KMS-11 (cell line): Measurements from ENCODE around the gene CAPZB.

Experiments
- H2AFZ ChIP-seq: fragments of 200-600 bp; sonication (generic); 2 replicates; pipeline ENCODE4 v1.6.1; 2016; ENCODE audit warnings: antibody characterized with exemption, mixed run types, low read depth
- H3K27ac ChIP-seq: fragments of 200-600 bp; sonication (generic); 2 replicates; pipeline ENCODE4 v1.6.1; 2016; ENCODE audit warnings: mild to moderate bottlenecking, mixed run types
- H3K27me3 ChIP-seq: fragments of 200-600 bp; sonication (generic); 2 replicates; pipeline ENCODE4 v1.6.1; 2017; ENCODE audit warnings: mild to moderate bottlenecking, low read depth, mixed run types, moderate library complexity; ENCODE audit not compliant: insufficient read depth
- H3K36me3 ChIP-seq: fragments of 200-600 bp; sonication (generic); 2 replicates; pipeline ENCODE4 v1.6.1; 2017; ENCODE audit warnings: mild to moderate bottlenecking, mixed run types; ENCODE audit not compliant: insufficient read depth
- H3K4me1 ChIP-seq: fragments of 200-600 bp; sonication (generic); 2 replicates; pipeline ENCODE4 v1.6.1; 2016; ENCODE audit warnings: mild to moderate bottlenecking, low read depth, mixed run types; ENCODE audit not compliant: poor library complexity, severe bottlenecking
- H3K4me2 ChIP-seq: fragments of 200-600 bp; sonication (generic); 2 replicates; pipeline ENCODE4 v1.7.0; 2016; ENCODE audit warnings: mild to moderate bottlenecking, mixed run types
- H3K4me3 ChIP-seq: fragments of 200-600 bp; sonication (generic); IDR thresholded peaks from 2 replicates; pipeline ENCODE4 v1.6.1; 2017; ENCODE audit warnings: low read depth, low read length, mixed read lengths; ENCODE audit not compliant: insufficient read depth
- H3K79me2 ChIP-seq: fragments of 200-600 bp; sonication (generic); 2 replicates; pipeline ENCODE4 v1.6.1; 2016; ENCODE audit warnings: low read depth, mixed run types; ENCODE audit not compliant: insufficient read depth
- H3K9ac ChIP-seq: fragments of 200-600 bp; sonication (generic); 2 replicates; pipeline ENCODE4 v1.6.1; 2016; ENCODE audit warnings: mild to moderate bottlenecking, mixed run types
- H4K20me1 ChIP-seq: fragments of 200-600 bp; sonication (generic); 2 replicates; pipeline ENCODE4 v1.6.1; 2016; ENCODE audit warnings: mild to moderate bottlenecking, mixed run types; ENCODE audit not compliant: insufficient read depth
- TF ChIP-seq, protein P1 (sequence below): fragments of 200-600 bp; sonication (generic); conservative IDR thresholded peaks from 2 replicates; pipeline ENCODE4 v1.6.1; 2017; ENCODE audit warnings: low read depth, mild to moderate bottlenecking, antibody characterized with exemption, low read length, moderate library complexity, mixed read lengths

The CAPZB gene

DNA sequence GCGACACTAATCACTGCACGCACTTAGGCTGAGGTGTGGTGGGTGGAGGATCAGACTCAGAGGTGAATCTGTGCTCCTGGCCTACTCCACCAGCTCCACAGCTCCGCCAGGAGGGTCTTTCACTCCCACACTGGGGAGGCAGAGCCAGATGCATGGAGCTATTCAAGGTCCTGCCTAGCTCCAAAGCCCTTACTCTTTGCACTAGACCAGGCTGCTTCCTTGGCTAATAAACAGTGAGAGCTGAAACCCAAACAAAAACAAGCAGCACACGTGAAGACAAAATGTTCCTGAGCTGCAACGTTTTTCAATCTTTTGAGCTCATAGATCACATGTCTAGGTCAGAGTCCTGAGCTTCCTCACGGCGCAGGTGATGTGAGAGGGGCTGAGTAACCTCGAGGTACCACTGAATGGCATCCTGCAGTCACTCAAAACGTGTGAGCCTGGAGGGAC, 19.2 kb downstream of the CAPZB start:
- Histone ChIP-seq H3K36me3 (no peaks in the 10 kb centered on the region), H4K20me1 (no peaks in the 10 kb centered on the region), H3K27me3 (no peaks in the 10 kb centered on the region), H2AFZ (no peak overlapping the region), H3K4me2 (no peak overlapping the region), H3K27ac (no peak overlapping the region), H3K4me1 (no peaks in the 10 kb centered on the region), H3K79me2 (peaks cover 68% of the 10 kb centered on the region; the same call in 1 of the 2 replicates), H3K9ac (no peak overlapping the region), H3K4me3 (no peak overlapping the region)
- TF ChIP-seq, protein P1, sequence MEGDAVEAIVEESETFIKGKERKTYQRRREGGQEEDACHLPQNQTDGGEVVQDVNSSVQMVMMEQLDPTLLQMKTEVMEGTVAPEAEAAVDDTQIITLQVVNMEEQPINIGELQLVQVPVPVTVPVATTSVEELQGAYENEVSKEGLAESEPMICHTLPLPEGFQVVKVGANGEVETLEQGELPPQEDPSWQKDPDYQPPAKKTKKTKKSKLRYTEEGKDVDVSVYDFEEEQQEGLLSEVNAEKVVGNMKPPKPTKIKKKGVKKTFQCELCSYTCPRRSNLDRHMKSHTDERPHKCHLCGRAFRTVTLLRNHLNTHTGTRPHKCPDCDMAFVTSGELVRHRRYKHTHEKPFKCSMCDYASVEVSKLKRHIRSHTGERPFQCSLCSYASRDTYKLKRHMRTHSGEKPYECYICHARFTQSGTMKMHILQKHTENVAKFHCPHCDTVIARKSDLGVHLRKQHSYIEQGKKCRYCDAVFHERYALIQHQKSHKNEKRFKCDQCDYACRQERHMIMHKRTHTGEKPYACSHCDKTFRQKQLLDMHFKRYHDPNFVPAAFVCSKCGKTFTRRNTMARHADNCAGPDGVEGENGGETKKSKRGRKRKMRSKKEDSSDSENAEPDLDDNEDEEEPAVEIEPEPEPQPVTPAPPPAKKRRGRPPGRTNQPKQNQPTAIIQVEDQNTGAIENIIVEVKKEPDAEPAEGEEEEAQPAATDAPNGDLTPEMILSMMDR: no peak

DNA sequence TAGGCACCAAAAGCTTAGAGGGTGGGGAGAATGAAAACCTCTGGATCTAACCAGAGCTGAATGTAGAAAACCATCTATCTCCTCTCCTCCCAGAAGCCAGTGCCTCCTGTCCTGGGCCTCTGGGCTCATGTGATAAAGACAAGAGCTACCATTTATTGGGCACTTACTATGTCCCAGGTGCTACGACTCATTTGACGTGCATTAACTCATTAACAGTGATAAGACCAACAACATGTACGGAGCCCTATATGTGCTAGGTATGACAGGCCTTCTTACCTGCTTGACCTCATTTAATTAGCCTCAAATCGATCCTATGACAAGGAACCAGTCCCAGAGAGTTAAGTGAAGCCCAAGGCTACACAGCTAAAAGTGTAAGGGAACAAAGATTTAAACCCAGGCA, 19.7 kb downstream of the CAPZB start:
- no peaks in the 10 kb centered on the region for H4K20me1 ChIP-seq
- H3K36me3 ChIP-seq: no peaks in the 10 kb centered on the region
- H3K4me2 ChIP-seq: no peak overlapping the region
- H3K27me3 ChIP-seq: no peaks in the 10 kb centered on the region
- H2AFZ ChIP-seq: no peak overlapping the region
- no peak overlapping the region for H3K9ac ChIP-seq
- TF ChIP-seq, protein P1: no peak
- no peak overlapping the region for H3K27ac ChIP-seq
- peaks cover 63% of the 10 kb centered on the region; the same call in 1 of the 2 replicates for H3K79me2 ChIP-seq
- no peak overlapping the region for H3K4me3 ChIP-seq
- H3K4me1 ChIP-seq: no peaks in the 10 kb centered on the region

DNA sequence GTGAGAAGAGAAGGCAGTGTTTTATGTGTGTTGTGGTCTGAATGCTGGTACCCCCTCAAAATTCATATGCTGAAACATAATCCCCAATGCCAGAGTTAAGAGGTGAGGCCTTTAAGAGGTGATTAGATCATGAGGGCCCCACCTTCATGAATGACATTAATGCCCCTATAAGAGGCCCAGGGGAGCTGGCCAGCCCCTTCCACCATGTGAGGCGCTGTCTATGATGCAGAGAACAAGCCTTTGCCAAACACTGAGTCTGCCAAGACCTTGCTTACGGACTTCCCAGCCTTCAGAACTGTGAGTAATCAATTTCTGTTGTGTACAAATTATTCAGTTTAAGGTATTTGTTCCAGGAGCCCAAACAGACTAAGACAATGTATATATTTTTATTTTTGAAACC, 20.2 kb downstream of the CAPZB start:
- H3K4me2 ChIP-seq: no peak overlapping the region
- no peak overlapping the region for H3K4me3 ChIP-seq
- H3K36me3 ChIP-seq: no peaks in the 10 kb centered on the region
- no peak overlapping the region for H3K27ac ChIP-seq
- no peaks in the 10 kb centered on the region for H3K27me3 ChIP-seq
- H2AFZ ChIP-seq: no peak overlapping the region
- peaks cover under 1% of the 10 kb centered on the region for H3K4me1 ChIP-seq
- peaks cover 57% of the 10 kb centered on the region; the same call in 1 of the 2 replicates for H3K79me2 ChIP-seq
- H4K20me1 ChIP-seq: no peaks in the 10 kb centered on the region
- no peak overlapping the region for H3K9ac ChIP-seq
- TF ChIP-seq, protein P1: no peak

DNA sequence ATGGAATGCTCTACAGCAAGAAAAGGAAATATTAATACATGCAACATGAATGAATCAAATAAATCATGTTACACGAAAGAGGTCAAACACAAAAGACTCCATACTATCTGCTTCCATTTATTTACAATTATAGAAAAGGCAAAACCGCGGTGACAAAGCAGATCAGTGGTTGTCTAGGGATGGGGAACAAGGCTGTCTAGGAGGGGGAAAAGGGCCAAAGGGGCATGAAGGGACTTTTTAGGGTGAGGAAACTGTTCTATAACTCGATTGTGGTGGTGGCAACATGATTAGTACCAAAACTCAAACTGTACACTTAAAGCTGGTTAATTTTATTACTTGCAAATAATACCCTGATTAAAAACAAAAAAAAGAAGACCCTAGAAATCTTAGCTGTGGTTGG, 20.6 kb downstream of the CAPZB start:
- Histone ChIP-seq H3K9ac (no peak overlapping the region), H3K4me2 (no peak overlapping the region), H3K4me1 (peaks cover 4% of the 10 kb centered on the region), H3K36me3 (no peaks in the 10 kb centered on the region), H3K4me3 (no peak overlapping the region), H3K27me3 (no peaks in the 10 kb centered on the region), H4K20me1 (no peaks in the 10 kb centered on the region), H2AFZ (no peak overlapping the region), H3K79me2 (peaks cover 55% of the 10 kb centered on the region; the same call in 1 of the 2 replicates), H3K27ac (no peak overlapping the region)
- TF ChIP-seq, protein P1: no peak

- peaks cover 7% of the 10 kb centered on the region for H3K4me1 ChIP-seq
- no peak overlapping the region for H3K4me3 ChIP-seq
- peaks cover 57% of the 10 kb centered on the region; the same call in 1 of the 2 replicates for H3K79me2 ChIP-seq
- H3K9ac ChIP-seq: no peak overlapping the region
- TF ChIP-seq, protein P1: no peak
- no peaks in the 10 kb centered on the region for H4K20me1 ChIP-seq
- no peak overlapping the region for H3K27ac ChIP-seq
- no peak overlapping the region for H2AFZ ChIP-seq
- H3K4me2 ChIP-seq: no peak overlapping the region
- H3K27me3 ChIP-seq: no peaks in the 10 kb centered on the region
- H3K36me3 ChIP-seq: no peaks in the 10 kb centered on the region
These were observed 21.9 kb downstream of the CAPZB start for GRCh38 chr1:19463504-19463803.
